Lower lobe of right lung (tissue), 2 donors: ENCODE results near the gene NET1. TPM values are rescaled to one million over a fixed set of nuclear protein-coding genes. Genes with fewer than 3 reads are reported as not detected.

Experiments
- ATAC-seq, 2 donors: fragments of 200-7000 bp; cut with Tn5 transposase; one replicate each; pipeline ENCODE4 v1.9.1; 2020 to 2022; ENCODE audit warnings: mild to moderate bottlenecking in 2 of 2, moderate library complexity in 2 of 2
- DNase-seq: peaks from one replicate; pipeline ENCODE4 v3.0.0-alpha.2; 2020
- H3K27ac ChIP-seq: fragments of 200-600 bp; one replicate; pipeline ENCODE4 v1.8.0; 2022
- H3K27me3 ChIP-seq: fragments of 200-600 bp; one replicate; pipeline ENCODE4 v1.8.0; 2022; ENCODE audit warnings: low read depth
- H3K36me3 ChIP-seq: fragments of 200-600 bp; one replicate; pipeline ENCODE4 v1.8.0; 2022; ENCODE audit warnings: mild to moderate bottlenecking
- H3K4me1 ChIP-seq: fragments of 200-600 bp; one replicate; pipeline ENCODE4 v1.8.0; 2022
- H3K4me3 ChIP-seq: fragments of 200-600 bp; one replicate; pipeline ENCODE4 v1.8.0; 2022; ENCODE audit warnings: mild to moderate bottlenecking
- H3K9me3 ChIP-seq: fragments of 200-600 bp; one replicate; pipeline ENCODE4 v1.8.0; 2022
- CTCF ChIP-seq: fragments of 200-600 bp; IDR thresholded peaks from one replicate; pipeline ENCODE4 v1.8.0; 2022; ENCODE audit warnings: antibody characterized with exemption, mild to moderate bottlenecking
- intact Hi-C: fragments of 100-400 bp; cut with DNase I; formaldehyde crosslinking; loops from one replicate; pipeline ENCODE4 v1.11.0; 2022
- total RNA-seq: library from RNA; stranded (reverse); fragmentation: NEBNext Ultra II Directional; extraction: Animal tissue kit (Norgen Biotek cat#: 25700); gene quantifications from one replicate; pipeline ENCODE4 v1.2.1, GENCODE V29; 2021
- donor health status: DM: no; HTN: yes; CAD: no; lungs with severe emphysema.

Gene NET1
- total RNA-seq, 1 donor from 2014 or later: 46.7 TPM

- no peak for DNase-seq
- peaks cover 57% of the 10 kb centered on the region for H3K36me3 ChIP-seq
Observed at GRCh38 chr10:5457741-5458140, 45.4 kb downstream of the NET1 start.

GRCh38 chr10:5458425-5458824 lies 46.1 kb downstream of the NET1 start:
- no peaks in the 10 kb centered on the region for H3K9me3 ChIP-seq
- no peak overlapping the region for H3K27ac ChIP-seq
- DNase-seq (no peak), ATAC-seq (no peak)
- no peak for TF ChIP-seq CTCF
- no peaks in the 10 kb centered on the region for H3K4me1 ChIP-seq
- no peaks in the 10 kb centered on the region for H3K27me3 ChIP-seq
- intact Hi-C loops: no loop called here
- no peak overlapping the region for H3K4me3 ChIP-seq
- H3K36me3 ChIP-seq: peaks cover 50% of the 10 kb centered on the region

More at GRCh38 chr10:5457741-5458140, 45.4 kb downstream of the NET1 start:
- ATAC-seq: no peak
- H3K4me1 ChIP-seq: no peaks in the 10 kb centered on the region
- no peaks in the 10 kb centered on the region for H3K27me3 ChIP-seq
- TF ChIP-seq CTCF: no peak
- no peaks in the 10 kb centered on the region for H3K9me3 ChIP-seq
- no peak overlapping the region for H3K4me3 ChIP-seq
- H3K27ac ChIP-seq: no peak overlapping the region
- intact Hi-C loops: no loop called here

GRCh38 chr10:5458949-5459747 lies 46.8 kb downstream of the NET1 start:
- DNase-seq: no peak
- TF ChIP-seq CTCF: no peak
- Histone ChIP-seq H3K27ac (no peak overlapping the region), H3K27me3 (no peaks in the 10 kb centered on the region), H3K4me3 (no peak overlapping the region), H3K4me1 (no peaks in the 10 kb centered on the region), H3K9me3 (no peaks in the 10 kb centered on the region), H3K36me3 (peaks cover 43% of the 10 kb centered on the region)
- intact Hi-C loops: no loop called here
- ATAC-seq: no peak

- no peaks in the 10 kb centered on the region for H3K9me3 ChIP-seq
- H3K27me3 ChIP-seq: no peaks in the 10 kb centered on the region
- no peak overlapping the region for H3K27ac ChIP-seq
- peaks cover 28% of the 10 kb centered on the region for H3K36me3 ChIP-seq
- no peak for TF ChIP-seq CTCF
- no peak for DNase-seq
- H3K4me1 ChIP-seq: no peaks in the 10 kb centered on the region
- no peak overlapping the region for H3K4me3 ChIP-seq
- intact Hi-C loops: no loop called here
- ATAC-seq: no peak
Observed at GRCh38 chr10:5460468-5461202, 48.3 kb downstream of the NET1 start.

GRCh38 chr10:5461203-5461588 lies 48.8 kb downstream of the NET1 start:
- Histone ChIP-seq H3K27me3 (no peaks in the 10 kb centered on the region), H3K4me1 (peaks cover 4% of the 10 kb centered on the region), H3K9me3 (no peaks in the 10 kb centered on the region), H3K36me3 (peaks cover 23% of the 10 kb centered on the region), H3K4me3 (no peak overlapping the region), H3K27ac (no peak overlapping the region)
- no peak for DNase-seq
- TF ChIP-seq CTCF: no peak
- intact Hi-C loops: no loop called here
- ATAC-seq: no peak
